MM.1S (cell line): ENCODE data around the gene KCNQ1.
A peak's percentile ranks its signal among the peaks of the same experiment; 100 is the strongest.

Experiments
- DNase-seq: peaks from one replicate; pipeline ENCODE4 v3.0.0-alpha.2; 2015
- H2AFZ ChIP-seq: fragments of 300-600 bp; sonication (generic); 2 replicates; pipeline ENCODE4 v1.6.0; 2016; ENCODE audit warnings: antibody characterized with exemption, low read length
- H3F3A ChIP-seq: fragments of 300-600 bp; sonication (generic); 2 replicates; pipeline ENCODE4 v1.6.1; 2016; ENCODE audit warnings: mild to moderate bottlenecking, antibody characterized with exemption, low read length, moderate library complexity, mixed read lengths; ENCODE audit not compliant: insufficient read depth
- H3K27ac ChIP-seq: fragments of 300-600 bp; sonication (generic); 2 replicates; pipeline ENCODE4 v1.5.1; 2016; ENCODE audit warnings: mild to moderate bottlenecking, low read length
- H3K27me3 ChIP-seq: fragments of 300-600 bp; sonication (generic); replicated peaks from 2 replicates; pipeline ENCODE4 v1.6.0; 2016; ENCODE audit warnings: low read length; ENCODE audit not compliant: insufficient read depth
- H3K36me3 ChIP-seq: fragments of 300-600 bp; sonication (generic); replicated peaks from 2 replicates; pipeline ENCODE4 v1.6.1; 2016; ENCODE audit warnings: mild to moderate bottlenecking, low read length, mixed read lengths; ENCODE audit not compliant: insufficient read depth
- H3K4me1 ChIP-seq: fragments of 300-600 bp; sonication (generic); 2 replicates; pipeline ENCODE4 v1.6.1; 2016; ENCODE audit warnings: low read length, mixed read lengths
- H3K4me2 ChIP-seq: fragments of 300-600 bp; sonication (generic); 2 replicates; pipeline ENCODE4 v1.6.0; 2016; ENCODE audit warnings: low read depth, low read length
- H3K4me3 ChIP-seq: fragments of 300-600 bp; sonication (generic); 2 replicates; pipeline ENCODE4 v1.5.1; 2016; ENCODE audit warnings: low read length, mixed read lengths
- H3K79me2 ChIP-seq: fragments of 300-600 bp; sonication (generic); 2 replicates; pipeline ENCODE4 v1.6.1; 2016; ENCODE audit warnings: mixed run types, low read length, mixed read lengths
- H3K9ac ChIP-seq: fragments of 300-600 bp; sonication (generic); 2 replicates; pipeline ENCODE4 v1.6.1; 2016; ENCODE audit warnings: low read length, mixed read lengths
- H3K9me2 ChIP-seq: fragments of 300-600 bp; sonication (generic); replicated peaks from 2 replicates; pipeline ENCODE4 v1.6.1; 2016; ENCODE audit warnings: mild to moderate bottlenecking, low read length, mixed read lengths; ENCODE audit not compliant: insufficient read depth
- H3K9me3 ChIP-seq: fragments of 300-600 bp; sonication (generic); replicated peaks from 2 replicates; pipeline ENCODE4 v1.6.1; 2016; ENCODE audit warnings: mild to moderate bottlenecking, low read length, mixed read lengths; ENCODE audit not compliant: insufficient read depth
- H4K20me1 ChIP-seq: fragments of 300-600 bp; sonication (generic); 2 replicates; pipeline ENCODE4 v1.6.1; 2016; ENCODE audit warnings: mild to moderate bottlenecking, low read length, moderate library complexity, mixed read lengths; ENCODE audit not compliant: insufficient read depth
- CTCF ChIP-seq: fragments of 300-600 bp; sonication (generic); IDR thresholded peaks from 2 replicates; pipeline ENCODE4 v1.5.1; 2016; ENCODE audit warnings: antibody characterized with exemption, low read length, mixed read lengths
- EZH2 ChIP-seq: fragments of 300-600 bp; sonication (generic); optimal IDR thresholded peaks from 2 replicates; pipeline ENCODE3; 2017; ENCODE audit warnings: low read depth, mild to moderate bottlenecking, antibody characterized with exemption, low read length, mixed read lengths
- EZH2phosphoT487 ChIP-seq: fragments of 300-600 bp; sonication (generic); IDR thresholded peaks from 2 replicates; pipeline ENCODE4 v1.6.1; 2018; ENCODE audit warnings: antibody characterized with exemption, low read length

KCNQ1 gene

GRCh38 chr11:2882396-2883110, 437.7 kb downstream of the KCNQ1 start:
- peaks cover 25% of the 10 kb centered on the region for H3K27me3 ChIP-seq
- H3K36me3 ChIP-seq, result no peaks in the 10 kb centered on the region
- no peaks in the 10 kb centered on the region for H3K4me1 ChIP-seq
- H4K20me1 ChIP-seq, result no peaks in the 10 kb centered on the region
- H3K79me2 ChIP-seq, result no peaks in the 10 kb centered on the region
- TF ChIP-seq EZH2, result no peak
- TF ChIP-seq EZH2phosphoT487, result no peak
- no peak for TF ChIP-seq CTCF
- H3K4me3 ChIP-seq, result no peak overlapping the region
- H3K4me2 ChIP-seq, result no peak overlapping the region
- no peak for DNase-seq
- H3F3A ChIP-seq, result 0 out of 2 replicates have a peak, but pooled peaks cover 10% of the 10 kb centered on the region
- H3K9ac ChIP-seq, result no peak overlapping the region
- no peak overlapping the region for H2AFZ ChIP-seq
- no peak overlapping the region for H3K27ac ChIP-seq
- no peaks in the 10 kb centered on the region for H3K9me2 ChIP-seq
- H3K9me3 ChIP-seq, result no peaks in the 10 kb centered on the region

- TF ChIP-seq EZH2, result no peak
- TF ChIP-seq EZH2phosphoT487, result no peak
- TF ChIP-seq CTCF, result no peak
- Histone ChIP-seq H3K27me3 (peaks cover 29% of the 10 kb centered on the region), H3K4me1 (no peaks in the 10 kb centered on the region), H4K20me1 (no peaks in the 10 kb centered on the region), H3K4me3 (no peak overlapping the region; the same call in 1 of the 2 replicates), H3K9me3 (no peaks in the 10 kb centered on the region), H3F3A (0 out of 2 replicates have a peak, but pooled peaks cover 10% of the 10 kb centered on the region), H2AFZ (no peak overlapping the region), H3K4me2 (peak overlapping the region; percentile 54; the same call in 1 of the 2 replicates), H3K36me3 (no peaks in the 10 kb centered on the region), H3K27ac (no peak overlapping the region), H3K9ac (no peak overlapping the region), H3K9me2 (no peaks in the 10 kb centered on the region), H3K79me2 (no peaks in the 10 kb centered on the region)
- no peak for DNase-seq
Measured at GRCh38 chr11:2883640-2883978, 438.8 kb downstream of the KCNQ1 start.

DNA sequence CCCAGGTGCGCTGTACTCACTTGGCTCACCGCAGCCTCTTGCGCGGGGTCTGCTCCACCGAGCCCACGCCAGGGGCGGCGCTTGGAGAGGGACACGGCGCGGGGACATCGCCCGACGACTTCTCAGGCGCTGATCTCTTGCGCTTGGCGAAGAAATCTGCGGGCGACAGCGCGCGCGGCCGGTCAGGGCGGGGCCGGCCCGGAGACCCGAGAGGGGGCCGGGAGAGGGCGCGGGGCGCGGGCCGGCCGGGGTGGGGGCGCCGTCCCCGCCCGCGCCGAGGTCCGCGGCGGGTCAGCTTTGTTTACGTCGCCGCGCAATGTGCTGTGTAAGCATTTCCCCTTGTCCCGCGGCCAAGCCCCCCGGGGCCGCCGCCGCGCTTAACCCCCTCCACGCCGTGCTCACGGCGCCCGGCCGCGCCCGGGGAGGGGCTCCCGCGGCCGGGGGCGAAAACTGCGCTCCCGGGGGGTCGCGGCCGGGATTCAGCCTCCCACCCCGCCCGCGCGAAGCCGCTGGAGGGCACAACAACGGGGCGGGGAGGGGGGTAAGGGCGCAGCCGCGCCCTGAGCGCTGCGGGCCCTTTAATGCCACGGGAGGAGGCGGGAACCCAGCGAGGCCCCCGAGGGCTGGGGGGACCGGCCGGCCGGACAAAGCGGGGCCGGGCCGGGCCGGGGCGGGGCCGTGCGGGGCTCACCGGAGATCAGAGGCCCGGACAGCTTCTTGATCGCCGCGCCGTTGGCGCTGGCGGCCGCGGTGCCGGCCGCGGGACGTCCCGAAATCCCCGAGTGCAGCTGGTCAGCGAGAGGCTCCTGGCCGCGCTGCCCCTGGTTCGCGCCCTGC, 439.4 kb downstream of the KCNQ1 start:
- H3K36me3 ChIP-seq, result no peaks in the 10 kb centered on the region
- 0 out of 2 replicates have a peak, but pooled peaks cover 10% of the 10 kb centered on the region for H3F3A ChIP-seq
- peak; percentile 27 for DNase-seq
- peak overlapping the region; percentile 19; the same call in 1 of the 2 replicates for H2AFZ ChIP-seq
- peak overlapping the region; percentile 54; the same call in 1 of the 2 replicates for H3K4me2 ChIP-seq
- TF ChIP-seq EZH2phosphoT487 (no peak), CTCF (no peak)
- no peaks in the 10 kb centered on the region for H3K4me1 ChIP-seq
- H3K9ac ChIP-seq, result no peak overlapping the region; the same call in 1 of the 2 replicates
- H4K20me1 ChIP-seq, result no peaks in the 10 kb centered on the region
- H3K27me3 ChIP-seq, result peaks cover 23% of the 10 kb centered on the region
- H3K4me3 ChIP-seq, result peak overlapping the region; percentile 47; the same call in 1 of the 2 replicates
- no peak overlapping the region for H3K27ac ChIP-seq
- H3K9me3 ChIP-seq, result no peaks in the 10 kb centered on the region
- no peaks in the 10 kb centered on the region for H3K79me2 ChIP-seq
- H3K9me2 ChIP-seq, result no peaks in the 10 kb centered on the region
